SK-N-MC (cell line): ENCODE data around the gene VIPR2.

Experiments used
- EZH2 ChIP-seq: fragments of 200-600 bp; sonication (generic); IDR thresholded peaks from one replicate; pipeline ENCODE4 v1.6.1; 2017; ENCODE audit warnings: antibody characterized with exemption
- FOXP2 ChIP-seq: optimal IDR thresholded peaks from 2 replicates; pipeline ENCODE3; 2011; ENCODE audit warnings: mild to moderate bottlenecking, moderate library complexity; ENCODE audit not compliant: insufficient read depth; ENCODE audit errors: extremely low read length, control extremely low read depth
- POLR2AphosphoS5 ChIP-seq: IDR thresholded peaks from 2 replicates; pipeline ENCODE4 v1.6.1; 2012; ENCODE audit warnings: mild to moderate bottlenecking, low read depth, low read length, borderline replicate concordance

GRCh38 chr7:159027789-159028507 is 116.7 kb downstream of the VIPR2 start:
- TF ChIP-seq FOXP2 = no peak
- no peak for TF ChIP-seq POLR2AphosphoS5
- TF ChIP-seq EZH2 = no peak
